GM19099 (cell line): ENCODE measurements around the gene PDXDC1.

Experiments
- POLR2A ChIP-seq: IDR thresholded peaks from 3 replicates; pipeline ENCODE4 v1.6.1; 2011; ENCODE audit warnings: low read depth; ENCODE audit not compliant: insufficient read length; ENCODE audit errors: extremely low read depth

Gene PDXDC1

GRCh38 chr16:15034266-15035162 lies 59.7 kb downstream of the PDXDC1 start:
- TF ChIP-seq POLR2A = no peak

- TF ChIP-seq POLR2A = no peak
Observed at GRCh38 chr16:15035163-15035729, 60.4 kb downstream of the PDXDC1 start.

- TF ChIP-seq POLR2A = no peak
Observed at GRCh38 chr16:15037003-15037402, 62.2 kb downstream of the PDXDC1 start.

- TF ChIP-seq POLR2A = no peak
Observed at GRCh38 chr16:15037745-15038144, 62.9 kb downstream of the PDXDC1 start.

- TF ChIP-seq POLR2A = no peak
Observed at GRCh38 chr16:15038689-15039088, 63.9 kb downstream of the PDXDC1 start.

- no peak for TF ChIP-seq POLR2A
Observed at GRCh38 chr16:15041271-15042004, 66.6 kb downstream of the PDXDC1 start.

GRCh38 chr16:15043344-15043743 lies 68.5 kb downstream of the PDXDC1 start:
- TF ChIP-seq POLR2A = no peak

- TF ChIP-seq POLR2A = no peak
Observed at GRCh38 chr16:15044286-15044685, 69.5 kb downstream of the PDXDC1 start.

GRCh38 chr16:15046692-15047376 lies 72.0 kb downstream of the PDXDC1 start:
- TF ChIP-seq POLR2A = no peak

- no peak for TF ChIP-seq POLR2A
Observed at GRCh38 chr16:15049581-15050180, 74.9 kb downstream of the PDXDC1 start.

GRCh38 chr16:15051387-15051951 lies 76.6 kb downstream of the PDXDC1 start:
- no peak for TF ChIP-seq POLR2A

- no peak for TF ChIP-seq POLR2A
Observed at GRCh38 chr16:15052747-15053476, 78.1 kb downstream of the PDXDC1 start.

- no peak for TF ChIP-seq POLR2A
Observed at GRCh38 chr16:15053904-15054303, 79.1 kb downstream of the PDXDC1 start.

GRCh38 chr16:15054357-15055140 lies 79.7 kb downstream of the PDXDC1 start:
- no peak for TF ChIP-seq POLR2A
